WERI-Rb-1 (cell line): ENCODE measurements around the gene MYH14.

Source experiments
- DNase-seq: peaks from one replicate; pipeline ENCODE4 v3.0.0-alpha.2; 2020
- H3K27ac ChIP-seq: fragments of 250-450 bp; sonication (Bioruptor Pico); 2 replicates; pipeline ENCODE4 v1.5.1; 2020; ENCODE audit warnings: mild to moderate bottlenecking, moderate library complexity
- H3K27me3 ChIP-seq: fragments of 250-450 bp; sonication (Bioruptor Pico); 2 replicates; pipeline ENCODE4 v1.5.1; 2021; ENCODE audit warnings: mild to moderate bottlenecking, low read depth, moderate library complexity; ENCODE audit not compliant: insufficient read depth, severe bottlenecking
- H3K36me3 ChIP-seq: fragments of 250-450 bp; sonication (Bioruptor Pico); 2 replicates; pipeline ENCODE4 v1.5.1; 2020; ENCODE audit warnings: mild to moderate bottlenecking, moderate library complexity
- H3K4me3 ChIP-seq: 2 replicates; pipeline ENCODE4 v1.5.1; 2011; ENCODE audit warnings: low read depth, mild to moderate bottlenecking, control low read depth, low read length
- H3K9me3 ChIP-seq: fragments of 250-450 bp; sonication (Bioruptor Pico); 2 replicates; pipeline ENCODE4 v1.5.1; 2021; ENCODE audit warnings: mild to moderate bottlenecking, moderate library complexity; ENCODE audit not compliant: severe bottlenecking
- CTCF ChIP-seq: IDR thresholded peaks from 2 replicates; pipeline ENCODE4 v1.5.1; 2011; ENCODE audit warnings: low read depth, mild to moderate bottlenecking, control low read depth, inconsistent platforms, low read length

MYH14 gene

GRCh38 chr19:50301607-50301971 lies 98.2 kb downstream of the MYH14 start:
- H3K27ac ChIP-seq: no peak overlapping the region
- peaks cover 4% of the 10 kb centered on the region for H3K9me3 ChIP-seq
- no peaks in the 10 kb centered on the region for H3K36me3 ChIP-seq
- peaks cover 50% of the 10 kb centered on the region for H3K27me3 ChIP-seq
- no peak for TF ChIP-seq CTCF
- DNase-seq: no peak
- H3K4me3 ChIP-seq: no peak overlapping the region

- Histone ChIP-seq H3K9me3 (peaks cover 19% of the 10 kb centered on the region), H3K36me3 (no peaks in the 10 kb centered on the region), H3K27ac (no peak overlapping the region), H3K27me3 (peaks cover 59% of the 10 kb centered on the region), H3K4me3 (no peak overlapping the region)
- no peak for DNase-seq
- no peak for TF ChIP-seq CTCF
Measured at GRCh38 chr19:50303558-50303957, 100.1 kb downstream of the MYH14 start.

- no peak for DNase-seq
- no peaks in the 10 kb centered on the region for H3K36me3 ChIP-seq
- no peak for TF ChIP-seq CTCF
- H3K27ac ChIP-seq: no peak overlapping the region
- H3K27me3 ChIP-seq: peaks cover 75% of the 10 kb centered on the region
- peaks cover 18% of the 10 kb centered on the region for H3K9me3 ChIP-seq
- no peak overlapping the region for H3K4me3 ChIP-seq
Measured at GRCh38 chr19:50308991-50309390, 105.6 kb downstream of the MYH14 start.

- Histone ChIP-seq H3K27me3 (peaks cover 74% of the 10 kb centered on the region), H3K4me3 (no peak overlapping the region), H3K36me3 (no peaks in the 10 kb centered on the region), H3K9me3 (peaks cover 18% of the 10 kb centered on the region), H3K27ac (no peak overlapping the region)
- TF ChIP-seq CTCF: no peak
- DNase-seq: no peak
Measured at GRCh38 chr19:50309396-50310125, 106.1 kb downstream of the MYH14 start.

GRCh38 chr19:50310759-50311465 lies 107.5 kb downstream of the MYH14 start:
- Histone ChIP-seq H3K36me3 (no peaks in the 10 kb centered on the region), H3K4me3 (no peak overlapping the region), H3K9me3 (peaks cover 18% of the 10 kb centered on the region), H3K27me3 (peaks cover 74% of the 10 kb centered on the region), H3K27ac (no peak overlapping the region)
- DNase-seq: no peak
- no peak for TF ChIP-seq CTCF
